Stimulated activated memory B cell treated with anti-CD40 and anti-IgM and Interleukin-4, amounts not matched to agents 10 μg/mL and 1 μg/mL and 100 μg/mL, for 72 hours (primary cell): ENCODE results near the gene ADARB2.
A peak's percentile ranks its signal among the peaks of the same experiment; 100 is the strongest.

Source experiments
- ATAC-seq: fragments of 150-1000 bp; cut with Tn5 transposase; 2 replicates; pipeline ENCODE4 v1.10.0; 2021
- H3K27ac Mint-ChIP-seq: one replicate; pipeline ENCODE4 v1.8.0; 2022; ENCODE audit warnings: mild to moderate bottlenecking, mixed read lengths
- H3K27me3 Mint-ChIP-seq: one replicate; pipeline ENCODE4 v1.8.0; 2022; ENCODE audit warnings: mixed read lengths
- H3K36me3 Mint-ChIP-seq: one replicate; pipeline ENCODE4 v1.8.0; 2022; ENCODE audit warnings: mixed read lengths
- H3K4me1 Mint-ChIP-seq: one replicate; pipeline ENCODE4 v1.8.0; 2022; ENCODE audit warnings: mixed read lengths
- H3K4me3 Mint-ChIP-seq: one replicate; pipeline ENCODE4 v1.8.0; 2022; ENCODE audit warnings: mild to moderate bottlenecking, moderate library complexity, mixed read lengths
- H3K9me3 Mint-ChIP-seq: one replicate; pipeline ENCODE4 v1.8.0; 2022; ENCODE audit warnings: mixed read lengths

Gene ADARB2

GRCh38 chr10:1247598-1248261, 489.6 kb downstream of the ADARB2 start:
- no peak for ATAC-seq
- Mint-ChIP-seq H3K4me3 (no peak overlapping the region), H3K4me1 (no peaks in the 10 kb centered on the region), H3K27ac (no peak overlapping the region), H3K36me3 (no peaks in the 10 kb centered on the region), H3K9me3 (no peaks in the 10 kb centered on the region), H3K27me3 (peaks cover 79% of the 10 kb centered on the region)

DNA sequence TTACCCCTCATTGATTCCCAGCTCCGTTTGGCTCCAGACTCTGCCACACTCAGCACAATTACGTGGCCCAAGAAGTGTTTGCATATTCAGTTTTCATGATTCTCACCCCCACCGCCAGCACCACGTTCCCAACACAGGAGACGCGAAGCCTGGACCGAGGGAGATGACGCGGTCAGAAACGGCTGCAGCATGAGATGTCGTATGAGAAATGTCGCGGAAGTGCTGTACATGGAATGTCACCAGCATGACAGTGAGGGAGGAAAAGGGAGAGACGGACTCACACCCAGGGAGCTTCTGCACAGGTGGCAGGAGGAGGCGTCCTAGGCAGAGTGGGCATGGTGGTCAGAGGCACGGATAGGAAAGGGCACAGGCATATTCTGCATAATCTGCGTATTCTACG, 492.8 kb downstream of the ADARB2 start:
- H3K9me3 Mint-ChIP-seq, result peaks cover 2% of the 10 kb centered on the region

GRCh38 chr10:1243486-1244234, 493.7 kb downstream of the ADARB2 start:
- peaks cover 6% of the 10 kb centered on the region for H3K36me3 Mint-ChIP-seq
- H3K4me1 Mint-ChIP-seq, result peaks cover 10% of the 10 kb centered on the region
- no peak overlapping the region for H3K4me3 Mint-ChIP-seq
- ATAC-seq, result no peak
- peaks cover 2% of the 10 kb centered on the region for H3K9me3 Mint-ChIP-seq
- peaks cover 75% of the 10 kb centered on the region for H3K27me3 Mint-ChIP-seq
- H3K27ac Mint-ChIP-seq, result no peak overlapping the region

More for the DNA sequence above, 492.8 kb downstream of the ADARB2 start:
- peaks cover 10% of the 10 kb centered on the region for H3K4me1 Mint-ChIP-seq
- ATAC-seq, result no peak
- peaks cover 6% of the 10 kb centered on the region for H3K36me3 Mint-ChIP-seq
- H3K27ac Mint-ChIP-seq, result no peak overlapping the region
- H3K4me3 Mint-ChIP-seq, result no peak overlapping the region
- H3K27me3 Mint-ChIP-seq, result peaks cover 78% of the 10 kb centered on the region

GRCh38 chr10:1242975-1243374, 494.4 kb downstream of the ADARB2 start:
- no peak overlapping the region for H3K27ac Mint-ChIP-seq
- H3K4me1 Mint-ChIP-seq, result peaks cover 10% of the 10 kb centered on the region
- H3K27me3 Mint-ChIP-seq, result peaks cover 68% of the 10 kb centered on the region

GRCh38 chr10:1241973-1242935, 495.1 kb downstream of the ADARB2 start:
- ATAC-seq, result no peak
- Mint-ChIP-seq H3K4me3 (no peak overlapping the region), H3K27ac (no peak overlapping the region), H3K36me3 (peaks cover 6% of the 10 kb centered on the region), H3K9me3 (peaks cover 2% of the 10 kb centered on the region), H3K27me3 (peaks cover 61% of the 10 kb centered on the region), H3K4me1 (peaks cover 10% of the 10 kb centered on the region)

More at GRCh38 chr10:1242975-1243374, 494.4 kb downstream of the ADARB2 start:
- ATAC-seq, result no peak
- H3K4me3 Mint-ChIP-seq, result no peak overlapping the region
- peaks cover 2% of the 10 kb centered on the region for H3K9me3 Mint-ChIP-seq
- H3K36me3 Mint-ChIP-seq, result peaks cover 6% of the 10 kb centered on the region

DNA sequence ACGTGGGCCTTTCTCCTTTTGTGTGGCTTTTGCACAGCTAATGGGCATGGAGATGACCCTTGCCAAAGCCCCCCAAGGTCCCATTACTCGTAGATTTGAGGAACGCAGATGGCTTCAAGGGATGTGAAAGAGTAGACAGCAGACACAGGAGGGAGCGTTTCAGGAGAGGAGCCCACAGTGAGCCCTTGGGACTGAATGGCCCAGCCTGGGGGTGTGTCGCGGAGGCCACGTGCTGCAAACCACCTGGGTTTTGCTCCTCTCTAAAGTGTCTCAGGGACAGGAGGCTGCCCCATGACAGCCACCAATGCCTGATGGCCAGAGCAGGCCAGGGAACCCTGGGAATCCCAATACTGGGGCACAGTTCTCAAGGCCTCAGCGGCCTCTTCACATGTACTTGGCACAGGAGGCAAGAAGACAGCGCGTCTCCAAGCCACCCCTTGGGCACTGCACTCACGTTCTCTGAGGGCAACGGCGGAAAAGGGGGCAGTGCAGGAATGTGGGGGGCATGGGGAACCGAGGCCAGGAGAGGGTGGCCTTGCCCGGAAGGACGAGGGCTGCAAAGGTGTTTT, 495.9 kb downstream of the ADARB2 start:
- Mint-ChIP-seq H3K36me3 (peaks cover 6% of the 10 kb centered on the region), H3K27ac (no peak overlapping the region), H3K4me1 (peaks cover 10% of the 10 kb centered on the region), H3K4me3 (no peak overlapping the region), H3K27me3 (peaks cover 57% of the 10 kb centered on the region), H3K9me3 (peaks cover 2% of the 10 kb centered on the region)
- no peak for ATAC-seq

DNA sequence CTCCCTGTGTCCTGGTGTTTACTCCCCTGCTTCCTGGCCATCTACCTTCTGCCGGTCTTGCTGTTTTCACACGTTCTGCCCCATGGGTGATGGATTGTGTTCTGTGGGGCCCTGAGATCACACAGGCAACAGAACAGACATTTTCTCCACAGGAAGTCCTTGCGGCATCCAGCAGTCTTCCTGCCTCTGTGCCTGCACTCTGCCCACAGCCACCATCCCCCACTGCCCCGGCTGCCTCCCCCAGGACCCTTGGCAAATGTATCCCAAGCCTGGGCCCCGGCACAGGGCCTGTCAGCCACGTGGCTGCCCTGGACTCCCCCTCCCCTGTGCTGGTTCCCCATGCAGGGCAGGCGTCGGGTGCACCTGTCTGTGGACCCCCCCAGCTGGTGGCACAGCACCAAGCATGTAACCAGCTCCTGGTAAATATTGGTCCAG, 497.0 kb downstream of the ADARB2 start:
- ATAC-seq, result no peak
- peaks cover 6% of the 10 kb centered on the region for H3K36me3 Mint-ChIP-seq
- peak overlapping the region; percentile 80 for H3K27ac Mint-ChIP-seq
- peaks cover 56% of the 10 kb centered on the region for H3K27me3 Mint-ChIP-seq
- peak overlapping the region; percentile 75 for H3K4me3 Mint-ChIP-seq
- peaks cover 2% of the 10 kb centered on the region for H3K9me3 Mint-ChIP-seq
- peaks cover 10% of the 10 kb centered on the region for H3K4me1 Mint-ChIP-seq

DNA sequence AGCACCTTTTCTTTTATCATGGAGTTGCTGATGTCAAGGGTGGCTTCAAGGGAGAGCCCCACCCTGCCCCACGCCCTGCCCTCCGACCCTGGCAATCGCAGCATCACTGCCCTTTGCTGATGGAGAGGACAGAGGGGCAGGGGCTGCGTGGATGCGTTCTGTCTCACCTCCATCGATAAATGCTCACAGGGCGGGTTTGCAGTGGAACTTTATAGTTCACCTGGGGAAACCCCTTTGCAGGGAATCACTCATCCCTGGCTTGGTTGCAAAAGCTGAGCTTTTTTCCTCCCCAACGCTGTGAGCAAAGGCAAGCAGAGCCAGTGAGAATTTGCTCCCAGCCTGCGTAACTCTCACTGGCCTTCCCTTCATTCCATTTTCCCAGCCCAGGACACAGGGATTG, 504.3 kb downstream of the ADARB2 start:
- Mint-ChIP-seq H3K4me3 (no peak overlapping the region), H3K4me1 (no peaks in the 10 kb centered on the region), H3K27ac (no peak overlapping the region), H3K36me3 (no peaks in the 10 kb centered on the region), H3K9me3 (no peaks in the 10 kb centered on the region), H3K27me3 (no peaks in the 10 kb centered on the region)
- ATAC-seq, result no peak

GRCh38 chr10:1232164-1232911, 505.0 kb downstream of the ADARB2 start:
- no peak overlapping the region for H3K27ac Mint-ChIP-seq
- no peaks in the 10 kb centered on the region for H3K36me3 Mint-ChIP-seq
- no peaks in the 10 kb centered on the region for H3K27me3 Mint-ChIP-seq
- H3K4me1 Mint-ChIP-seq, result no peaks in the 10 kb centered on the region
- no peaks in the 10 kb centered on the region for H3K9me3 Mint-ChIP-seq
- no peak for ATAC-seq
- H3K4me3 Mint-ChIP-seq, result no peak overlapping the region

GRCh38 chr10:1230592-1231275, 506.6 kb downstream of the ADARB2 start:
- Mint-ChIP-seq H3K27me3 (peaks cover 9% of the 10 kb centered on the region), H3K36me3 (no peaks in the 10 kb centered on the region), H3K4me1 (no peaks in the 10 kb centered on the region), H3K9me3 (no peaks in the 10 kb centered on the region), H3K4me3 (no peak overlapping the region), H3K27ac (no peak overlapping the region)
- no peak for ATAC-seq

DNA sequence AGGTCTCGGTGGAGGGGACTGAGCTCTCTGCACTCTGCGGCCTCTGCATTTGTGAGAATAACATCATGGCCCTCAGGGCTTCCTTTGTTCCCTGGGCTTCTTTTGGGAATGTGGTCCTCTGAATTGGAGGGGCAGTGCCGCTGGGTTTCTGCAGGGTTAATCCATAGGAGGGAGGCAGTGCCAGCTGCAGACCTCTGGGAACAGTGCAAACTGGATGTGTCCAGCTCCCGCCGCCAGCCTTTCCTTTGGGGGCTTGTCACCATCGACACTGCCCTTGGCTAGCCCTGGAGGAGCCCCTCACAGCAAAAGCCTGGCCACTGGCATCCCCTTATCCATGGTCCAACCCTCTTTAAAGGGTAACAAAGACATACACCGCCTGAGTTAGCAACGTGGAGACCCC, 507.2 kb downstream of the ADARB2 start:
- no peak overlapping the region for H3K27ac Mint-ChIP-seq
- no peaks in the 10 kb centered on the region for H3K9me3 Mint-ChIP-seq
- H3K36me3 Mint-ChIP-seq, result no peaks in the 10 kb centered on the region
- H3K4me3 Mint-ChIP-seq, result no peak overlapping the region
- peaks cover 11% of the 10 kb centered on the region for H3K27me3 Mint-ChIP-seq
- ATAC-seq, result no peak
- no peaks in the 10 kb centered on the region for H3K4me1 Mint-ChIP-seq

GRCh38 chr10:1229574-1229973, 507.8 kb downstream of the ADARB2 start:
- Mint-ChIP-seq H3K27me3 (peaks cover 11% of the 10 kb centered on the region), H3K36me3 (no peaks in the 10 kb centered on the region), H3K4me1 (no peaks in the 10 kb centered on the region), H3K27ac (no peak overlapping the region), H3K4me3 (no peak overlapping the region), H3K9me3 (no peaks in the 10 kb centered on the region)
- no peak for ATAC-seq

DNA sequence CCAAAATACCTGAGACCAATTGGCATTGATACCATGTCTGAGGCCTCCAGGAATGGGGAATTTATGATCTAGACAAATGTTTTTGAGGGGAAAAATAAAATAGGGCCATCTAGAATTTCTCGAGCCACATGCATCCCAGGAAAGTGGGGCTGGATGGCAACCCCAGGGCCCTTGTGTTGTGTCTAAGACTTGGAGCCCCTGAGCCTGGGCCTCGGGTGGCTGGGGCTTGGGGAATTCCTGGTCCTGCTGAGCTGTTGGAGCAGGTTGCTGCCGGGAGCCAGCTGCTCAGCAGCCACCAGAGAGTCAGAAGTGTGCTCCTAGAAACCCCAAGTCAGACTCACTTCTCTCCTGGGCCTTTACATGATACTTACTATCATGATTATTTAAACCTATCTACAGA, 508.2 kb downstream of the ADARB2 start:
- H3K4me1 Mint-ChIP-seq, result no peaks in the 10 kb centered on the region
- H3K27me3 Mint-ChIP-seq, result peaks cover 11% of the 10 kb centered on the region
- H3K4me3 Mint-ChIP-seq, result no peak overlapping the region
- no peak overlapping the region for H3K27ac Mint-ChIP-seq
- H3K9me3 Mint-ChIP-seq, result no peaks in the 10 kb centered on the region
- no peak for ATAC-seq
- H3K36me3 Mint-ChIP-seq, result no peaks in the 10 kb centered on the region

- Mint-ChIP-seq H3K36me3 (no peaks in the 10 kb centered on the region), H3K4me1 (no peaks in the 10 kb centered on the region), H3K27ac (no peak overlapping the region), H3K4me3 (no peak overlapping the region), H3K9me3 (no peaks in the 10 kb centered on the region), H3K27me3 (peaks cover 11% of the 10 kb centered on the region)
- no peak for ATAC-seq
Observed at GRCh38 chr10:1228467-1228975, 508.8 kb downstream of the ADARB2 start.
